GM10847 (cell line): ENCODE measurements around the gene DUS1L.

Source experiments
- POLR2A ChIP-seq: IDR thresholded peaks from 2 replicates; pipeline ENCODE4 v1.6.1; 2011; ENCODE audit not compliant: insufficient read length; ENCODE audit errors: extremely low read depth

The DUS1L gene

DNA sequence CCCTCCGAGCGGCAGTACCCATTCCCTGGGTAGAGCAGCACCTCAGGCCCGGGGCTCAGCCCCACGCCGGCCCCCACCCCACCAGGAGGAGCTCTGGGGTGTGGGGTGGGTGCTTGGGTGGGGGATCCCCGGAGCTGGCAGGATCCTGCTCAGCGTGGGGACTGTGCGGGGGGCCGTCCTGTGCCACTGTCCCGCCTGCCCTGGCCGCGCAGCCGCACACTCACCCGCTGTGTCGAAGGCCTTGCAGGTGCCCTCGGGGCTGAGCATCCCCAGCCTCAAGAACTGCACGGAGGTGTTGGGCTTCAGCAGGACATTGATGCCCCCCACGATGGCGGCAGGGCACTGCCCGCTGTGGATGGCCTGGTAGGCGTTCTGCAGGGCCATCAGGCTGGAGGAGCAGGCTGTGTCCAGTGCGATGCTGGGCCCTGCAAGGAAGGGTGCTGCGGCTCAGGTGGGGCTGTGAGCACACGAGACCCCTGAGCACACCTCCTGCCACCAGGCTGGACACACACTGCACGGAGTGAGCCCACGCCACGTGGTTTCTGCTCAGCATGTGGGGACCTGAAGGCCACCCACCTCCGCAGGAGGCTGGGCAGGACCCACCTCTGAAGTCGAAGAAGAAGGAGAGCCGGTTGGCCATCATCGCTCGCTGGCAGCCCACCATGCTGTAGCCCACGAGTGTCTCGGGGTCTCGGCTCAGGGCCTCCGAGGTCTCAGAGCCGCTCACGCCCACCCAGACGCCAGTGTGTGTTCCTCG, 27.6 kb upstream of the DUS1L start:
- TF ChIP-seq POLR2A: no peak

DNA sequence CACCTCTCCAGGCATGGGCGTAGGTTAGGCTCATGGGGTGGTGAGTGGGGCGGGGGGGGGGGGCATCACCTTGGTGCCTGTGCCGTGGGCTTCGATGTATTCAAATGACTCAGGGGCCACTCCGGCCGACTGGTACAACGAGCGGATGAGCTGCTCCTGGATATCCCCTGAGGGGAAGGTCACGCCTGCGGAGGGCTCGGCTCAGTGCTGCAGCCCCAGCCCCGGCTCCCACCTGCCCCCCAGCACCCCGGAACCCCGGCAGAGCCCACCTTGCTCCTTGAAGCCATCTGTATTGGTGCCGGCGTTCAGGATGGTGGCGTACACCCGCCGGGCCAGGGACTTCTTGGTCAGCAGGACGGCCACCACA, 27.0 kb upstream of the DUS1L start:
- no peak for TF ChIP-seq POLR2A

DNA sequence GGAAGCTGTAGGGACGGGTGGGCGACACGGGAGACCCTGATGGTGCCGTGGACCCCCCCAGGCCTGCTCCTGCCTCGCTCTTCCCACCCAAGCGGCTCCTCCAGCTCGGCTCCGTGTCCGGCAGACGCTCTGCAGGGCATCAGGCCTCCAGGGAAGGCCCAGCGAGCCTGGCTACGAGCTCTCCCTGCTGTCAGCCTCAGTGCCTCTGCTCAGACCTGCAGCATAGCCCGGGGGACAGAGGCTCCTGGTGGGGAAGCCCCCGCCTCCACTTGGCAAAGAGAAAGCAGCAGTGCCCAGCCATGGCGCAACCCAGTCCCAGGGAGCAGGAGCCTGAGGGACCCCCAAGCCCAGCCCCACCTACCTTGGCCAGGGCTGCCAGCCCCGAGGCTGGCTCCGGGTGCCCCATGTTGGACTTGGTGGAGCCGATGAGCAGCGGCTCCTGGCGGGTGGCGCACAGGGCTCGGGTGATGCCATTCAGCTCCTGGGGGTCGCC, 26.5 kb upstream of the DUS1L start:
- TF ChIP-seq POLR2A: no peak

DNA sequence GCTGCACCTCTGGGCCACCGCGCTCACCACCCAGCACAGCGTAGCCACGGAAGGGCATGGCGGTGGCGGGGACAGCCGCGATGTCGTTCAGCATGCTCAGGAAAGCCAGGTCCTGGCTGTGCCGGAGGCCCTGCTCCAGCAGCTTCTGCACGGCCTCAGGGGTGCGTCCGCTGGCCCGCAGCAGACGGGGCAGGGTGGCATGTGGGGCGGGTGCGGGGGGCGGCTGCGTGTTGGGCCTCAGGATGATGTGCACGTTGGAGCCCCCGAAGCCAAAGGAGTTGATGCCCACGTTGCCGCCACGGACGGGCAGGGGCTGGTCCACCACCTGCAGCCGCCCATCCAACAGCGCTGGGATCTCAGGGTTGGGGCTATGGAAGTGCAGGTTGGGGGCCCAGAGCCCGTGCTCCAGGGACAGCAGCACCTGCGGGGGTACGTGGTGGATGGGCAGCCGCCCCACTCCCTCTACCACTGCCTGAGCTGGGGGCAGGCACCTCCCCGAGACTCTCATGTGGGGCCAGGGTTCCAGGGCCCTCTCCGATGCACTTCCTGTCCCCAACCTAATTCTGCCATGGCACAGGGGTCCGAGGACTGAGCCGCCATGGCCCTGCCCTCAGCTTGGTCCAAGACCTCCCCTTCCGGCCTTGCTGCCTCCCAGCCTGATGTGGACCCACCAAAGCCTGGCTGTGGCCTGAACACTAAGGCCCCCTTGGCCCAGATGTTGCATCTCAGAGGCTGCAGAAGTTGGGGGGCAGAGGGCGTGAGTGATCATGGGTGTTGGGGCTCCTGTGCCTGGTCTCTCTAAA, 25.9 kb upstream of the DUS1L start:
- no peak for TF ChIP-seq POLR2A

DNA sequence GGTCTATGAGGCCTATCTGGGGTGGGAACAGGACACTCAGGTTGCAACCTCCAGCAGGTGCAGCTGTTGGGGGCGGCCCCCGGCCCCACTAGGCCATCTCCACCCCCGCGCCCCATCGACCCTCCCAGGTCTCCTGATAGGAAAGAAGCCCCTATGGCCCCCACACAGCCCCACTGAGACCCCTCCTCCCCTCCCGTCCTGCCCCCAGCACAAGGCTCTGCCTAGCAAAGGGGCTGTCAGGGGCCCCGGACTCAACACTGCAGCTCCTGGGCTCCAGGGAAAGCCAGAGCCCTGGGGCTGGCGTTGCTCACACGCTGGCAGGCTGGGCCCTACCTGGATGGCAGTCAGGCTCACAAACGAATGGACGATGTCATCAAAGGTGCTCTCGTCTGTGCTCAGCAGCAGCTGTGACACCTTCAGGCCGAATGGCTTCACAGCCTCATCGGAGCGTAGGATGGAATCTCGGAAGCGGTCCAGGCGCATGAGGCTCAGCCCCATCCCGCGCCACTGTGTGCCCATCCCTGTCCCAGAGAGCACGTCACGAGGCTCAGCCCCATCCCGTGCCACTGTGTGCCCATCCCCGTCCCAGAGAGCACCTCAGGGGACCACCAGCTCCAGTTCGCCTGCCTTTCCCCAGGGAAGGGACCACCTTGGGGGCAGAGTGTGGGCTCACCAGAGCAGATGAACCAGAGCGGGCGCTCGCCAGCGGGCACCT, 25.1 kb upstream of the DUS1L start:
- TF ChIP-seq POLR2A: no peak

DNA sequence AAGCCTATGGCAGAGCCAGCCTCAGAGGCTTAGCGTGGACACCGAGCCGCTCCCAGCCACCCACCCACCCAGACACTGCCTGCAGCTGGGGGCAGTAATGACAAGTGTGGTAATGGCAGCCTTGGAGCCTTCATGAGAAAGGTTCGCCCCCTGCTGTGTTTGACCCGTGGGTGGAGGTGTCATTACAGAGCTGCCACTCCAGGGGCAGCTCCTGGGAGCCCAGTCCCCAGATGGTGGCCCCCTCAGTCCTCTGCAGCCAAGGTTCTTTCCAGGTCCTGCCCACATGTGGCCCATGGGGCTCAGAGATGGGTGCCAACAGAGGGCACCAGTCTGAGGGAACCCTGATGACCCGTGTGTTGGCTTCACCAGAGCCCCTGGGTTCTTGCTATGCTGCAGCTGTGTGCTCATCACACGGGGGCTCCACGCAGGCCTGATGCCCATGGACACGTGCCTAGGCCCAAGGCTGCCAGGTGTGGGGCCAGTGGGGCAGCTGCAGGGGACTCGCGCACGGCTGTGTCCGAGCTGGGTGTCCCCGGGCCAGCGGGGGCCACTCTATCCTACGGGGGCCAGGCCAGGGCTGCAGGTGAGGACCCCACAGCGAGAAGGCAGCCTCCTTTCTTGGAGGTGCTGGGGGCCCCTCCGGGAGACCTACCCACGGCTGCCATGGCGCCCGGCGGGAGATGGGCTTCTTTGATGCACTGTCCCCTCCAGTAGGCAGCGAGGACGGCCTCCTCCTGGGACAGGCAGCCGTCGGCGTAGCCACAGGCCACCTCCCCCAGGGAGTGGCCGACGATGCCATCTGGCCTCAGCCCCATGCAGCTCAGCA, 24.3 kb upstream of the DUS1L start:
- no peak for TF ChIP-seq POLR2A

DNA sequence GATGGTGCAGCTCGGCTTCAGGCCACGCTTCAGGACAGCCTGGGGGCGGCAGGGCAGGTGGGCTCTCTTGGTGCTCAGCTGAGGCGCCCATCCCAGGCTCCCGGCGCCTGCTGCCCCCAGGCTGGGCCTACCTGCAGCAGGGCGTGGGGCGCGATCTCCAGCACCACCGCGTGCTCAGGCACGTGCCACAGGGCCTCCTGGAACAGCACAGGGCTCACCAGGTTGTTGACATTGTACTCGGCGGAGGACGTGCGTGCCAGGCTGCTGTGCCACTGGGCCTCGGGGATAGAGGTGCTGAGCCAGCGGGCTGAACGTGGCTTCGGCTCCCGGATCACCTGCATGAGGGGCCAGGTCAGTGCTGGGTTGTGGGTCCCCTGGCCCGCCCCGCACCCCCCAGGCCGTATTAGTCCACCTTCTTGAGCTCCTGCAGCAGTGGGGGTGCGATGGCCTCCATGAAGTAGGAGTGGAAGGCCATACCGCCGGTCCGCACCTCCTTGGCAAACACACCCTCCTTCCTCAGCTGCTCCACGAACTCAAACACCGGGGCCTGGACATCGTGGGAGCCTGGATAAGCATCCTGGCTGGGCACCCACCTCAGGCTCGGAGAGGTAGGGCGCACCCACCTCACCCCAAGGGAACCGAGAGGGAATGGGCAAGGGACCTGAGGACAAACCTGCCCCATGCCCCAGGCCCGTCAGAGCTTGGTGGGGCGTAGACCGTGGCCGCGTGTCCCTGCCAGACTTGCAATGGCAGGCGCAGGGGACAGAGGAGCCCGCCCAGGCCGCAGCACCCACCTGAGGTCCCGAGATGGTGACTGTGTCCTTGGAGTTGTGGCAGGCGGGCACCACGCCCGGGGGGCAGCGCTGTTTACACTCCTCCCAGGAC, 23.5 kb upstream of the DUS1L start:
- TF ChIP-seq POLR2A: no peak

DNA sequence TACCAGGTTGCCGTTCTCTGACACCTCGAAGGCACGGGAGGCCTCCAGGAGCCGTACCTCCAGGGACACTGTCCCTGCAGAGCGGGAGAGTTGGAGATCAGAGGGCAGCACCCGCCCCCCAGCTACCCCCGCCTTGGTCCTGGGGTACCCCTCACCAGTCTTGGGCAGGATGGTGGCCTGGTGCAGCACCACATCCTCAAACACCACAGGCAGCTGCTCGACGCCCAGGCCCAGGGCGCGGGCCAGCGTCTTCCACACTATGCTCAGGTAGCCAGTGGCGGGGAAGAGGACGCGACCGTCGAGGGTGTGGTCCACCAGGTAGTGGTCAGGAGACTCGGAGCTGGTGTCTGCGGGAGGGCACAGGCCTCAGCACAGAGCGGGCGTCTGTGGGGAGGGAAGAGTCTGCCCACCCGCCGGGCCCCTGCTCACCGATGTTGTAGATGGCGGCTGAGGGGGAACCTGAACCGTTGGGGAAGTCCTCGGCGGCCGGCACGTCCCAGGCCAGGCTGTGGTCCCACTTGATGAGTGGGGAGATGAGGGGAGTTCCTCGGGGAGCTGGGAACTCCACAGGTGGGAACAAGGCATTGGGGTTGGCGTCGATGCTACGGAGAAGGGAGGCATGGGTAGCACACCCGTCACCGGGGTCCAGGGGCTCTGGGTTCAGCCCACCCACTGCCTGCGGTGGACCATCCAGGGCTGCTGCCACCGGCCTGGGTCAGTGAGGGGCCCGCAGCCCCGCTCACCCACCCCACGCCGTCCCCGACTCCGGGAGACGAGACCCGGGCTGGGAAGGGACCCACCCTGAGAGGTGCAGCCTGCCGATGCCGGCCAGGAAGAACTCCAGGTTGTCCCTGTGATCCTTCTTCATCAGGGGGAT, 22.6 kb upstream of the DUS1L start:
- TF ChIP-seq POLR2A: no peak

DNA sequence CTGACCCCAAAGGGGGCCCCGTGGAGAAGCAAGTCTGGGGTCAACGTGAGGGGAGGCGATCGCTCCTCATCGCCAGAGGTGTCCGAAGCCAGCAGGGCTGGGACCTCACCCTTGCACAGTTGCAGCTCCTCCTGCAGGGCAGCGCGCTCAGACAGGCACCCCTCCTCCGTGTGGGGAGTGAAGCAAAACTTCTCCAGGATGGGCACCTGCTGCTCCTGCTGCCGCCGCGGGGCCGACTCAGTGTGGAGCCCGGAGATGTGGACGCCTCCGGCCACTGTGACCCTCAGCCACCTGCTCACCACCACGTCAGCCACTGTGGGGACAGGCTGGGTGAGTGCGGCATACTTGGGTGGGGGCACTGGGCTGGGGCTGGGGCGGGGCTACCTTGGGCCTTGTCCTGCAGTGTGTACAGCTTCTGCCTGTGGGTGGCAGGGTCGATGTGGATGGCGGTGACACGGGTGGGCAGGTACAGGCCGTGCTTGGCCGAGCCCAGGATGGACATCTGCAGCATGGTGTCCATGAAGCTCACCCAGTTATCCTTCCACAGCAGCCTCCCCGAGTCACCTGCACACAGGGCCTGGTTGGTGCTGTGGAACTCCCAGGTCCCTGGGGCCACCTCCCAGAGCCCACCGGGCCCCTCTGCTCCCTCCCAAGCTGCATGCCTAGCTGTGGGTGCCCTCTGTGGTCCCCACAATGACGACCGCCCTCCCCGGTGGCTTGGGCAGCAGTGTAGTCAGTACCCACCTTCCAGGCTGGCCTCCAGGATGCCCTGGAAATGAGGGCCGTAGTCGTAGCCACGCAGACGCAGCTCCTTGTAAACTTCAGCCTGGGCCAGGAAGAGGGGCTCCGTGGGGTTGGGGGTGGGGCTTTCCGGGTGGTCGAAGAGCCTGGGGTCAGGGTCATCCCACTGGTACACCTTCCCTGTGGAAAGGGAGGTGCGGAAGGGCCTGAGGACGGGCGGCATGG, 21.6 kb upstream of the DUS1L start:
- TF ChIP-seq POLR2A: no peak

DNA sequence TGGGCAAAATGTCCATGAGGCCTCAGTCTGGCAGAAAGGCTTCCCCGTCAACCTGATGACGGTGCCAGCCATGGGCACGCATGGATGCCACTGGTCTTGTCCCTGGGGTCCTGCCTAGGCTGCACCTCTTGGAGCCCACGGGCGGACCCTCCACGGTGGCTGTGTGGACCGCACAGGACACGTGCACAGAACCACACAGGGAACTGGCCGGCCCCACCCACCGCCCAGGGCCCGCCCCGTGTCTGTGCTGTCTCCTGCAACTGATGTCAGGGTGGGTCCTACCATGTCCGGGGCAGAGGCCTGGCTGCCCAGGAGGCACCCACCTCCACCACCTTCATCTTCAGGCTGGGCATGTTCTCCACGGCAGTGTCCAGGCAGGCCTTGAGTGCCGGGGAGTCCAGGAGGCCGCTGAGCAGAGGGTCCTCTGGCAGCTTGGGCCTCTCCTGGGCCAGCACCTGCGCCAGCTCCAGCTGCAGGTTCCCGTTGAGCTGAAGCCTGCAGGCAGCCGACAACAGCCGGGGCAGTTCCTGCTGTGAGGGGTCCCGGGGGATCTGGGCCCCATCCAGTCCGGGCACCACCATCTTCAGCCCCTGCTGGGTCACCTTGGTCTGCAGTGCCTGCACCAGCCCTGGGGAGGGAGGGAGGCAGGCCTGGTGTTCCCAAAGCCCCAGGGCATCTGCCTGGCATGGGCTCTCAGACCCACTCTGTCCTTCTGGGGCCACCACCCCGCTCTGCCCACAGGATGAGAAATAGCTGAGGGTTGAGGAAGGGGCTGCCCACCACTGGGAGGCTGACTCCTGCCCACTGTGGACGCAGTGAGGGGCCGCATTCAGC, 20.5 kb upstream of the DUS1L start:
- TF ChIP-seq POLR2A: no peak

DNA sequence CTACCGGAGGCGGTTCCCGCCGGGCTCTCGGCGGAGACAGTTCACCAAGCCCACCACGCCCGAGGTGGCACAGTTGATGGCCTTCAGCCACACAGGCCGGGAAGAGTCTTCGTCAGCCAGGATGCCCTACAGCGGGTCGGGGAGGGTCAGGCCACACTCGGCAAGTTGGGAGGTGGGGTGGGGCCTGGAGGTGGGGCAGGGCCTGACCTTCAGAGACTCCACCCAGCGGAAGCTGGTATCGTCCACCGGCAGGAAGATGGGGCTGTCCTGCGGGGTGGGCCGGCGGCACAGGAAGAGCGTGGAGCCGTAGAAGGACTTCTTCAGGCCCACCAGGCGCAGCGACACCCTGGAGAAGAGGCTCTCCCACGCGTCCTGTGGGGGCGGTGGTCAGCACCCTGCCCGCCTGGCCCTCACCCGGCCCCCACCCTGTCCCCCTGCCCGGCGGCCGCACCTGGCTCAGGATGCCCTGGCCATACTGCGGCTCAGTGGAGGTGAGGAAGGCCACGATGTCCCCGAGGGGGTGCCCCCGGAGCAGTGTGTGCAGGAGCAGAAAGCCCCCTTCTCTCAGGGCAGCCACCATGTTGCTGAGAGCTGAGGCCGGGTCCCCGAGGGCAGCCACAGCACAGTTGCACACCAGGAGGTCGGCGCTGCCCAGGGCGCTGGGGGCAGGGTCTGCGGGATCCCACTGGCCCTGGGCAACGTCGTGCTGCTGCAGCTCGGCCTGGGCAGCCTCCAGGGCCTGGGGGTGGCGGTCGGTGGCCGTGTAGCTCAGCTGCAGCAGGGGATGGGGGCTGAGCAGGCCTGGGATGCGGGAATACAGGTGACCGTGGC, 19.6 kb upstream of the DUS1L start:
- no peak for TF ChIP-seq POLR2A
